Motor neuron (in vitro differentiated cells): ENCODE results near the gene SERINC3. TPM values are rescaled to one million over a fixed set of nuclear protein-coding genes. Genes with fewer than 3 reads are reported as not detected.

Source experiments
- ATAC-seq, 8 experiments: fragments of 200-7000 bp; cut with Tn5 transposase; replicated peaks in 6 of 8; 2 replicates each; pipeline ENCODE4 v1.8.0; 2021; ENCODE audit warnings: mild to moderate bottlenecking in 8 of 8, moderate library complexity in 8 of 8
- H3K27ac ChIP-seq, 2 donors: fragments of 250-450 bp; sonication (Bioruptor Pico); 2 replicates each; pipeline ENCODE4 v1.9.0; 2021; ENCODE audit warnings: antibody characterized with exemption in 2 of 2, mild to moderate bottlenecking in 2 of 2, moderate library complexity in 1 of 2
- H3K4me1 ChIP-seq, 2 donors: fragments of 250-450 bp; sonication (Bioruptor Pico); replicated peaks in 1 of 2; 2 replicates each; pipeline ENCODE4 v1.6.1; 2021; ENCODE audit warnings: antibody characterized with exemption in 2 of 2, mild to moderate bottlenecking in 2 of 2, moderate library complexity in 1 of 2
- H3K4me3 ChIP-seq, 5 donors: fragments of 250-450 bp; sonication (Bioruptor Pico); 2 replicates each; pipeline ENCODE4 v1.9.0; 2021; ENCODE audit warnings: antibody characterized with exemption in 5 of 5, mild to moderate bottlenecking in 5 of 5, moderate library complexity in 4 of 5
- WGBS, 10 experiments: fragments of 450-650 bp; shearing (Covaris generic); methylation state at CpG; one replicate each; pipeline ENCODE4 v1.0.0; 2022; 5-methylcytosine and 5-hydroxymethylcytosine counted together
- in situ Hi-C, 9 experiments: fragments of 400-800 bp; cut with MboI; loops; one replicate each; pipeline ENCODE4 v1.15.0; 2021; ENCODE audit warnings: low sequenced_read_pairs in 9 of 9, low pct_unique_long_range_greater_than_20kb in 2 of 9; ENCODE audit not compliant: unreplicated experiment in 9 of 9
- total RNA-seq, 8 experiments: library from RNA; unstranded; fragments of 300-600 nt; gene quantifications; 2 replicates each; pipeline versions ENCODE4 v1.2.3 to v1.2.4, GENCODE V29; 2022

Gene SERINC3
- total RNA-seq, 8 experiments from 2014 or later, result 39.3 to 108 (median 61.1) TPM

GRCh38 chr20:44470327-44470726, 51.5 kb downstream of the SERINC3 start:
- no peak overlapping the region for H3K27ac ChIP-seq
- WGBS, 10 experiments, result 20 to 80% (median 63%) methylated on average over 1 to 5 of the region's 5 CpGs

GRCh38 chr20:44468044-44468782, 53.7 kb downstream of the SERINC3 start:
- WGBS, 10 experiments, result 0 to 100% (median 72%) methylated on average over 1 to 6 of the region's 8 CpGs; no CpG with 5 or more reads in 1 of the 10 experiments
- Histone ChIP-seq H3K27ac (no peak overlapping the region), H3K4me1 (no peaks in the 10 kb centered on the region), H3K4me3 (no peak overlapping the region)
- no peak for ATAC-seq
- in situ Hi-C loops, result loop anchor here in 2 of 9 experiments (25.0 kb wide), 1 partner anchor 256 kb away; the partner anchor contains the start of gene OSER1 (in 2 of the 2)

More at GRCh38 chr20:44470327-44470726, 51.5 kb downstream of the SERINC3 start:
- no peak overlapping the region for H3K4me3 ChIP-seq
- in situ Hi-C loops, result loop anchor here in 2 of 9 experiments (25.0 kb wide), 1 partner anchor 258 kb away; the partner anchor contains the start of gene OSER1 (in 2 of the 2)
- ATAC-seq, result no peak
- H3K4me1 ChIP-seq, result no peaks in the 10 kb centered on the region

- in situ Hi-C loops, result loop anchor here in 2 of 9 experiments (25.0 kb wide), 1 partner anchor 255 kb away; the partner anchor contains the start of gene OSER1 (in 2 of the 2)
- WGBS, 10 experiments, result 0 to 100% (median 73%) methylated on average over 1 to 7 of the region's 12 CpGs; no CpG with 5 or more reads in 2 of the 10 experiments
- no peak for ATAC-seq
Observed at GRCh38 chr20:44467289-44467883, 54.5 kb downstream of the SERINC3 start.

GRCh38 chr20:44465001-44465560, 56.8 kb downstream of the SERINC3 start:
- 0 to 83% (median 33%) methylated on average over 1 to 3 of the region's 3 CpGs; no CpG with 5 or more reads in 5 of the 10 experiments for WGBS, 10 experiments
- Histone ChIP-seq H3K4me1 (no peaks in the 10 kb centered on the region), H3K27ac (no peak overlapping the region), H3K4me3 (no peak overlapping the region)
- no peak for ATAC-seq
- in situ Hi-C loops, result loop anchor here in 2 of 9 experiments (25.0 kb wide), 1 partner anchor 253 kb away; the partner anchor contains the start of gene OSER1 (in 2 of the 2)

More at GRCh38 chr20:44467289-44467883, 54.5 kb downstream of the SERINC3 start:
- Histone ChIP-seq H3K4me3 (no peak overlapping the region), H3K4me1 (no peaks in the 10 kb centered on the region), H3K27ac (no peak overlapping the region)

GRCh38 chr20:44464514-44464913, 57.4 kb downstream of the SERINC3 start:
- H3K4me1 ChIP-seq, result no peaks in the 10 kb centered on the region
- WGBS, 10 experiments, result 33 to 100% (median 86%) methylated on average over 1 to 2 of the region's 3 CpGs; no CpG with 5 or more reads in 5 of the 10 experiments
- in situ Hi-C loops, result loop anchor here in 3 of 9 experiments (5.0 to 25.0 kb wide), 2 partner anchors 77 to 252 kb away; partner anchors contain the start of gene OSER1 (in 2 of the 3)
- H3K4me3 ChIP-seq, result no peak overlapping the region
- no peak overlapping the region for H3K27ac ChIP-seq
- ATAC-seq, result no peak

GRCh38 chr20:44463466-44463865, 58.4 kb downstream of the SERINC3 start:
- Histone ChIP-seq H3K27ac (no peak overlapping the region), H3K4me3 (no peak overlapping the region), H3K4me1 (no peaks in the 10 kb centered on the region)
- ATAC-seq, result no peak
- 0 to 100% (median 72%) methylated on average over 1 to 5 of the region's 5 CpGs; no CpG with 5 or more reads in 2 of the 10 experiments for WGBS, 10 experiments
- in situ Hi-C loops, result loop anchor here in 3 of 9 experiments (5.0 to 25.0 kb wide), 2 partner anchors 76 to 251 kb away; partner anchors contain the start of gene OSER1 (in 2 of the 3)

- ATAC-seq, result no peak
- Histone ChIP-seq H3K4me1 (no peaks in the 10 kb centered on the region), H3K27ac (no peak overlapping the region), H3K4me3 (no peak overlapping the region)
- 20 to 94% (median 64%) methylated on average over 1 to 5 of the region's 5 CpGs; no CpG with 5 or more reads in 2 of the 10 experiments for WGBS, 10 experiments
- in situ Hi-C loops, result loop anchor here in 3 of 9 experiments (5.0 to 25.0 kb wide), 2 partner anchors 74 to 249 kb away; partner anchors contain the start of gene OSER1 (in 2 of the 3)
Observed at GRCh38 chr20:44461803-44462174, 60.1 kb downstream of the SERINC3 start.

- no peak overlapping the region for H3K27ac ChIP-seq
- 17 to 91% (median 69%) methylated on average over 1 to 5 of the region's 6 CpGs; no CpG with 5 or more reads in 1 of the 10 experiments for WGBS, 10 experiments
- no peak for ATAC-seq
- H3K4me1 ChIP-seq, result no peaks in the 10 kb centered on the region
- no peak overlapping the region for H3K4me3 ChIP-seq
- in situ Hi-C loops, result loop anchor here in 3 of 9 experiments (5.0 to 25.0 kb wide), 2 partner anchors 74 to 249 kb away; partner anchors contain the start of gene OSER1 (in 2 of the 3)
Observed at GRCh38 chr20:44461142-44461802, 60.6 kb downstream of the SERINC3 start.

GRCh38 chr20:44460795-44461141, 61.1 kb downstream of the SERINC3 start:
- Histone ChIP-seq H3K4me1 (no peaks in the 10 kb centered on the region), H3K27ac (no peak overlapping the region), H3K4me3 (no peak overlapping the region)
- 0 to 27% (median 11%) methylated on average over 1 to 3 of the region's 3 CpGs; no CpG with 5 or more reads in 3 of the 10 experiments for WGBS, 10 experiments
- in situ Hi-C loops, result loop anchor here in 3 of 9 experiments (5.0 to 25.0 kb wide), 2 partner anchors 73 to 248 kb away; partner anchors contain the start of gene OSER1 (in 2 of the 3)
- peak in 4 of 8 experiments; percentile 49 to 77 (median 71) for ATAC-seq

GRCh38 chr20:44459271-44459670, 62.6 kb downstream of the SERINC3 start:
- H3K4me3 ChIP-seq, result no peak overlapping the region
- H3K27ac ChIP-seq, result no peak overlapping the region
- in situ Hi-C loops, result loop anchor here in 3 of 9 experiments (10.0 to 25.0 kb wide), 2 partner anchors 244 to 247 kb away; partner anchors contain the start of gene OSER1 (in 3 of the 3)
- 17 to 100% (median 41%) methylated on average over 1 to 2 of the region's 2 CpGs; no CpG with 5 or more reads in 4 of the 10 experiments for WGBS, 10 experiments
- ATAC-seq, result no peak
- H3K4me1 ChIP-seq, result no peaks in the 10 kb centered on the region

- WGBS, 10 experiments, result 0 to 100% (median 70%) methylated on average over 1 to 6 of the region's 6 CpGs; no CpG with 5 or more reads in 3 of the 10 experiments
- no peak overlapping the region for H3K27ac ChIP-seq
- ATAC-seq, result no peak
- in situ Hi-C loops, result loop anchor here in 3 of 9 experiments (10.0 to 25.0 kb wide), 2 partner anchors 242 to 245 kb away; partner anchors contain the start of gene OSER1 (in 3 of the 3)
- no peak overlapping the region for H3K4me3 ChIP-seq
- no peaks in the 10 kb centered on the region for H3K4me1 ChIP-seq
Observed at GRCh38 chr20:44457016-44457415, 64.9 kb downstream of the SERINC3 start.

GRCh38 chr20:44456611-44457010, 65.3 kb downstream of the SERINC3 start:
- ATAC-seq, result no peak
- no peak overlapping the region for H3K4me3 ChIP-seq
- in situ Hi-C loops, result loop anchor here in 3 of 9 experiments (10.0 to 25.0 kb wide), 2 partner anchors 242 to 244 kb away; partner anchors contain the start of gene OSER1 (in 3 of the 3)
- WGBS, 10 experiments, result 0 to 100% (median 90%) methylated on average over 1 to 6 of the region's 8 CpGs; no CpG with 5 or more reads in 4 of the 10 experiments
- no peak overlapping the region for H3K27ac ChIP-seq
- no peaks in the 10 kb centered on the region for H3K4me1 ChIP-seq
